Measurements from ENCODE around the gene MGAT3.

MGAT3 gene

DNA sequence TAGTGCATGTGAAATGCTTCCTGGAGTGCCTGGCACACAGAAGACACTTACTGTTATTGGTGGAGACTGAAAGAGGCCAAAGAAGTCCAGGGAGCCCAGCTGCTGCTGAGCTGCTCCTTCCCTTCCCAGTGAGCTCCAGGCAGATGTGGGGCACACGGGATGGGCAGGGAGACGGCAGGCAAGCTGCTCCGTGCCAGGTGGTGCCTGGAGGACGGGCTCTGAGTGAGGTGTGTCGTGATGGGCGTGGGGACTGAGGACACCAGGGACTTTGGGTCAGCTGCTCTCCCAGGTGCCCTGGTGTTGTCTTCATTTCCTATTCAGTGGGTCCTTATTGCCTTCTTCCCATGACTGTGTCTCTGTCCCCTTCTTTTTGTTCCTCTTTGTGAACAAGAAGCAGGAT is 37.7 kb upstream of the MGAT3 start:
- no peak for TF ChIP-seq JUND (IDR thresholded peaks at IDR 0.05; ENCODE audit: low read depth)
- DNase-seq (ENCODE audit: low read depth in 1 of 2, low spot score in 1 of 2), result no peak
- in situ Hi-C loops (cut with HindIII; ENCODE audit: low pct_unique_long_range_greater_than_20kb, low sequenced_read_pairs), result no loop called here

DNA sequence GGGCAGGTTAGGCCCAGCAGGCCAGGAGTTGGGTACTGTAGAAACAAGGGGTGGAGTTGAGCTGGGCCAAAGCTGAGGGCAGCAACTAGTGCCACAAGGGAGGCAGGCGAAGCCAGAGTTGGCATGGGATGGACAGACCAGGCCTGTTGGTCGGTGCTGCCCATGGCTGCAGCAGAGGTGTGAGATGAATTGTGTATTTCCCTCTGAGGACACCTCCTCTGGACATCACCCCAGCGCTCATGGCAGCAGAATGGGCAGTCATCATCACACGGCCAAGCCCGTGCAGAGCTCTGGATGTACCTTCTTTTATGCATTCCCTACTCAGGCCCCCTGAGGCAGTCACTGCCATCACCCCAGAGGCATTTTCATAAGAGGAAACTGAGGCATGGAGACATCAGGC is 36.9 kb upstream of the MGAT3 start:
- in situ Hi-C loops (cut with HindIII; ENCODE audit: low pct_unique_long_range_greater_than_20kb, low sequenced_read_pairs), result no loop called here
- TF ChIP-seq JUND (IDR thresholded peaks at IDR 0.05; ENCODE audit: low read depth), result no peak
- no peak for DNase-seq (ENCODE audit: low read depth in 1 of 2, low spot score in 1 of 2)

DNA sequence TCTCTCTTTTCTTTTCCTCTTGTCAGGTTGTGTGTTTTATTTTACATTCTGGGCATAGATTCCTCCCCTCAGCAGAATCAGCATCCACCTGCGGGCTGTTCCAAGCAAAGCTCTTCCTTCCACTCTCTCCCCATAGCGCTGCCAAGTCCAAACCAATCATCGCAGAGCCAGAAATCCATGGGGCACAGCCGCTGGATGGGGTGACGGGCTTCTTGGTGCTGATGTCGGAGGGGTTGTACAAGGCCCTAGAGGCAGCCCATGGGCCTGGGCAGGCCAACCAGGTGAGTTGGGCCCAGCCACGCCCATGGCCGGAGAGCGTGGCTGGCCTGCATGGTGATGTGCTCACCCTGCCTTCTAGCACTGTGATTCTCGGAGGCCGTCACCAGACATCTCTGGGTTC is 35.1 kb upstream of the MGAT3 start:
- no peak for DNase-seq (ENCODE audit: low read depth in 1 of 2, low spot score in 1 of 2)
- in situ Hi-C loops (cut with HindIII; ENCODE audit: low pct_unique_long_range_greater_than_20kb, low sequenced_read_pairs), result no loop called here
- no peak for TF ChIP-seq JUND (IDR thresholded peaks at IDR 0.05; ENCODE audit: low read depth)

DNA sequence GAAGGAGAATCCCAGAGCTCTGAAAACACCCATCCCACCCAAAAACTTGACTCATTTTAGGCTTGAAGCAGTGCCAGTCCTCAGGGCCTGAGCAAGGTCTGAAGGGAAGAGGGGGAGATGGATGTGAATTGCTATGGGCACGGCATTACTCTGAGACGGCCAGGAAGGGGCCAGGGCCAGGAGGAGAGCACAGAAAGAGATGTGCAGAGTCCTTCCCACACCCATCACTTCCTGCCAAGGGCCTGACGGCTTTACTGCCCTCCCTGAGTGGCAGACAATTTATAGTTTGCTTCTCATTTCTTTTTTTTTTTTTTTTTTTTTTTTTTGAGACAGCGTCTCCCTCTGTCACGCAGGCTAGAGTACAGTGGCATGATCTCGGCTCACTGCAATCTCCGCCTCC is 34.7 kb upstream of the MGAT3 start:
- in situ Hi-C loops (cut with HindIII; ENCODE audit: low pct_unique_long_range_greater_than_20kb, low sequenced_read_pairs), result no loop called here
- DNase-seq (ENCODE audit: low read depth in 1 of 2, low spot score in 1 of 2), result no peak

DNA sequence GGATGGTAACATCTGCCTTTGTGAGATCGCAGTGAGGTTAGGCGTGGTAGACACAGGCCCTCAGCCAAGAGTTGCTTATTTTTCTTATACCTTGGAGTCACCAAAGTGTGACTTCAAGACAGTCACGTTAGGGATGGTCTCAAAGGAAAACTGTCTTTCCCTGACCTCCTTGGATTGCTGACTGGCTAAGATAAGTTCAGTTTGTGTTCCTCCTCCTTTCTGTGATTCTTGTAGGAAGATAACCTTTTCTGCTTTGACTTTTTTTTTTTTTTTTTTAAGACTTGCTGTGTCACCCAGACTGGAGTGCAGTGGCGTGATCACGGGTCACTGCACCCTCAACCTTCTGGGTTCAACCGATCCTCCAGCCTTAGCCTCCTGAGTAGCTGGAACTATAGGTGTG is 34.1 kb upstream of the MGAT3 start:
- DNase-seq (ENCODE audit: low read depth in 1 of 2, low spot score in 1 of 2), result no peak
- in situ Hi-C loops (cut with HindIII; ENCODE audit: low pct_unique_long_range_greater_than_20kb, low sequenced_read_pairs), result no loop called here
- TF ChIP-seq JUND (IDR thresholded peaks at IDR 0.05; ENCODE audit: low read depth), result no peak

More for the DNA sequence above, 34.7 kb upstream of the MGAT3 start:
- TF ChIP-seq JUND (IDR thresholded peaks at IDR 0.05; ENCODE audit: low read depth), result no peak

DNA sequence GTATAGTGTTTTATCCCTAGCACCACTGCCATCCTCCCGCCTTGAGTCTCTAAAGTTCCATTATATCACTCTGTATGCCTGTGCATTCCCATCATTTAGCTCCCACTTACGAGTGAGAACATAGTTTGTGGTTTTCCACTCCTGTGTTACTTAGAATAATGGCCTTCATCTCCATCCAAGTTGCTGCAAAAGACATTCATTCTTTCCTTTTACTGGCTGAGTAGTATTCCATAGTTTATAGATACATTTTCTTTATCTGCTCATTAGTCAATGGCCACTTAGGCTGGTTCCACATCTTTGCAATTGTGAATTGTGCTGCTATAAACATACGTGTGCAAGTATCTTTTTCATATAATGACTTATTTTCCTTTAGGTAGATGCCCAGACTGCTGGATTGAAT is 32.8 kb upstream of the MGAT3 start:
- no peak for DNase-seq (ENCODE audit: low read depth in 1 of 2, low spot score in 1 of 2)
- no peak for TF ChIP-seq JUND (IDR thresholded peaks at IDR 0.05; ENCODE audit: low read depth)
- in situ Hi-C loops (cut with HindIII; ENCODE audit: low pct_unique_long_range_greater_than_20kb, low sequenced_read_pairs), result no loop called here

DNA sequence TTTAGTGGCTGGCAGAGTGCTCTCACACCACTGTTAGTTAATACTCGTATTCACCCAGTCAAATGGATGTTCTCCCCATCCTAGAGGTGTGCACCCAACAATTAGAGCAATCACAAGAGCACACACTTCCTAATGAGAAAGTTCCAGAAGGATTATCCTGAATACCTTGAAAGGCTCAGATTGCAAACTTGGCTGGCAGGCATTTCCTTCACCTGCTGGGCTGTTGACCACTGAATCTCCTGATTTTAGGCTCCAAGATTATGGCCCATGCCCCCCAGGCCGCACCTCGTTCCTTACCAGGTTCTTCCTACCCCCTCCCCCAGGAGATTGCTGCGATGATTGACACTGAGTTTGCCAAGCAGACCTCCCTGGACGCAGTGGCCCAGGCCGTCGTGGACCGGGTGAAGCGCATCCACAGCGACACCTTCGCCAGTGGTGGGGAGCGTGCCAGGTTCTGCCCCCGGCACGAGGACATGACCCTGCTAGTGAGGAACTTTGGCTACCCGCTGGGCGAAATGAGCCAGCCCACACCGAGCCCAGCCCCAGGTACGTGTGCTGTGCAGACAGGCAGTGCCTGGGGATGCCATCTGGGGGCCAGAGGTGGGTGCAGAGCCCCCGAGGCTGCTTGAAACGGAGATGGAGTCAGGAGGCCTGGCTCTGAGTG is 30.3 kb upstream of the MGAT3 start:
- no peak for DNase-seq (ENCODE audit: low read depth in 1 of 2, low spot score in 1 of 2)
- no peak for TF ChIP-seq JUND (IDR thresholded peaks at IDR 0.05; ENCODE audit: low read depth)
- in situ Hi-C loops (cut with HindIII; ENCODE audit: low pct_unique_long_range_greater_than_20kb, low sequenced_read_pairs), result no loop called here

DNA sequence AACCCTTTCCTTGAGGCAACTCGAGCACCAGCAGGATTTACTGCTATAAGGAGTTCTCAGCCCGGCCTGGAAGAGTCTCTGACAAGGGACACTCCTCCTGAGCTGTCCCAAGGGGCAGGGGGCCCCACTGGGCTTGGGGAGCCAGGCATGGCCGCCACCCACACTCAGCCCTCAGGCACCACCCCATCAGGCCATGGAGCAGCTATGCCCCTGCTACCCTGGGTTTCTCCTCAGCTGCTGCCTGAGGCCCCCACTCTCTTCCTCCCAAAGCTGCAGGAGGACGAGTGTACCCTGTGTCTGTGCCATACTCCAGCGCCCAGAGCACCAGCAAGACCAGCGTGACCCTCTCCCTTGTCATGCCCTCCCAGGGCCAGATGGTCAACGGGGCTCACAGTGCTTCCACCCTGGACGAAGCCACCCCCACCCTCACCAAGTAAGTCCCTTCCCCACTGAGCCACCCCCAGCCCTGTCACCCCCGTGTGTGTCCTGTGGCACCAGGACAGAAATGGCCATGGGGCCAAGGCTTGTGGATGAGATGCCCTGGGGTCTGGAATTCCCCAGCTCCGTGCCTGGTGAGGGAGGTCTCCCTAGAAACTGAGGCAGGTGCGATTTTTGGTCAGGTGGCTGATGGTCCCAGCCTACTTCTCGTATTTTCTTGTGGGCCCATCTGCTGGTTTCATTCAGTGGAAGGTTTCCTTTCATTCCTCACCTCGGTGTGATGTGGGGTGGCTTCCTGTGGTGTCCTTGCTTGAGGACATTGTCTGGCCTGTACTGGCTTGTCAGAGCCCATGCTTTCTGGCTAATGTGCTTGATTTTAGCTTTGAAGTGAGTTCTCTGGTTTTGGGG is 28.8 kb upstream of the MGAT3 start:
- in situ Hi-C loops (cut with HindIII; ENCODE audit: low pct_unique_long_range_greater_than_20kb, low sequenced_read_pairs), result no loop called here
- TF ChIP-seq JUND (IDR thresholded peaks at IDR 0.05; ENCODE audit: low read depth), result no peak
- no peak for DNase-seq (ENCODE audit: low read depth in 1 of 2, low spot score in 1 of 2)

DNA sequence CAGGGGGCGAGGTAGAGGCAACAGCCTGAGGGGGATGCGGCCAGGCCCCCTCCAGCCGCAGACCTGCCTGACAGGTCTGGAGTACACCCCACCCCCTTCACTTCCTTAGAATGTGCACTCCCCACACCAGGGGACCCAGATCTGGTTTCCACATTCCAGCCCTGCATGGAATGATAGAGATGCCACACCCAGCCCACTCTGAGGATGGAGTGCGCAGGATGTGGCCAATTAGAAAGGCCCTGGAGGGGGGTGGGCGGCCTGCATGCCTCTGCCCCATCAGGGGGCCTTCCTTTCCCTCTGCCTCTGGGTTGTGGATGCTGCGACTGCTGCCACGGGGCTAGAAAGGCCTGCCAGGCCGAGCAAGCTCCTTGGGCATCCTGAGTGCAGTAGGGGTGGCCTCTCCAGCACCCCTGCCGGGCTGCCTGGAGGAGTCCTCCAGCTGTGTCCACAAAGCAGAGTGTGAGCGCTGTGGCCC is 28.2 kb upstream of the MGAT3 start:
- no peak for DNase-seq (ENCODE audit: low read depth in 1 of 2, low spot score in 1 of 2)
- no peak for TF ChIP-seq JUND (IDR thresholded peaks at IDR 0.05; ENCODE audit: low read depth)
- in situ Hi-C loops (cut with HindIII; ENCODE audit: low pct_unique_long_range_greater_than_20kb, low sequenced_read_pairs), result no loop called here

DNA sequence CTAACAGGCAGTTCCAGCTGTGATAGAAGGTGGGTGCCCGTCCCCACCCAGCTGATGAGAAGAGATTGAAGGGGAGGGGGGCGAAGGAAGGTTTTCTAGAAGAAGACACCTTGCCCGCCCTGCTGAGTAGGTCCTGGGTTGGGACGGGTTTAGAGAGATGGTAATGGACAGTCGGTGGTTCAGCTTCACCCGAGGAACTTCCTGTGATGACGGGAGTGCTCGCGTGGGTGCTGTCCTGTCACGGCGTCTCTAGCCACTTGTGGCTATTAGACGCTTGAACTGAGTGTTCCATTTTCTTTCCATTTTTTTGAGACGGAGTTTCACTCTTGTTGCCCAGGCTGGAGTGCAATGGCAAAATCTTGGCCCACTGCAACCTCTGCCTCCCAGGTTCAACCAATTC is 27.6 kb upstream of the MGAT3 start:
- in situ Hi-C loops (cut with HindIII; ENCODE audit: low pct_unique_long_range_greater_than_20kb, low sequenced_read_pairs), result no loop called here
- DNase-seq (ENCODE audit: low read depth in 1 of 2, low spot score in 1 of 2), result no peak
- TF ChIP-seq JUND (IDR thresholded peaks at IDR 0.05; ENCODE audit: low read depth), result no peak

DNA sequence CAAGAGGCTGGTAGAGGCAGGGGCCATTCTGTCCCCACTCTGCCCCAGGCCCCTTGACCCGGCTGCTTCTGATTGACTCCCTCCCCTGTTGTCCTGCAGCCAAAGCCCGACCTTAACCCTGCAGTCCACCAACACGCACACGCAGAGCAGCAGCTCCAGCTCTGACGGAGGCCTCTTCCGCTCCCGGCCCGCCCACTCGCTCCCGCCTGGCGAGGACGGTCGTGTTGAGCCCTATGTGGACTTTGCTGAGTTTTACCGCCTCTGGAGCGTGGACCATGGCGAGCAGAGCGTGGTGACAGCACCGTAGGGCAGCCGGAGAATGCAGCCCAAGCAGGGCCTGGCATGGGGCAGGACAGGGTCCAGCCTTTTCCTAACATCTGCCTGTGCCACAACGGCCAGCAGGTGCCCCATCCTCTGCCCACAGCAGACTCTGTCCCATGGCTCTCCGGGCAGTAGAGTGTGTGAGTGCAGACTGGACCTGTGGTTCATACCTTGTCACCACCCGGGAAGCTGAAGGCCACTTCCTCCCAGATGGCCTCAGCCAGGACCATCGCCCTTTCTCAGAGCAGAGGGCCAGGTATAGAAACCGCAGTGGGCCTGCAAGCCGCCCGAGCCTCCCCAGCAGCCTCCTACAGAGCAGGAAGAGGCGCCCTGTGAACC is 26.8 kb upstream of the MGAT3 start:
- DNase-seq (ENCODE audit: low read depth in 1 of 2, low spot score in 1 of 2), result no peak
- in situ Hi-C loops (cut with HindIII; ENCODE audit: low pct_unique_long_range_greater_than_20kb, low sequenced_read_pairs), result no loop called here
- no peak for TF ChIP-seq JUND (IDR thresholded peaks at IDR 0.05; ENCODE audit: low read depth)

DNA sequence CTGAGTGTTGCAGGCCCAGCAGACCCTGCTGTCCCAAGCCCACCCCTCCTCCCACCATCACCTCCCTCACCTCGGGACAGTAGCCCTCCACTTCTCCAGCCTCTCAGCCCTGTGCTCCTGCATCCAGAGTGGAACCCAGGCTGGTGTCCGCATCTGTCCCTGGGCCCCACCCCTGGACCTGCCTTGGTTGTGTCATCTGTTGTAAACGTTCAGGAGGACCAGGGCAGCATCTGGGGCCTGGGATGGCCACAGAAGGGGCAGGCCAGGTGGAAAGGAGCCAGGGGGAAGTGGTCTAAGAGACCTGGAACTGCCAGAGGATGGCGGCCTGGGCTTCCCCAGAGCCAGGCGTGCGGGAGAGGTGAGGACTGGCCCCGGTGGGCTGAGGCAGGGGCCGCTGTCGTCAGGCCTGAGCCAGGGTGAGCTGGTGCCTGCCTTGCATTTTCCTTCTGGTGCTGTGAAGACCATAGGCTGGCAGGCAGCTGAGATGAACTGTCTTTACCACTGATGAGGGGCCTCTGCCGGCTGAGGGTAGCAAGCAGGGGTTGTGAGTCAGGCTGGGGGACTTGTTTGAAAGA is 26.1 kb upstream of the MGAT3 start:
- no peak for TF ChIP-seq JUND (IDR thresholded peaks at IDR 0.05; ENCODE audit: low read depth)
- DNase-seq (ENCODE audit: low read depth in 1 of 2, low spot score in 1 of 2), result no peak
- in situ Hi-C loops (cut with HindIII; ENCODE audit: low pct_unique_long_range_greater_than_20kb, low sequenced_read_pairs), result no loop called here

Measured in T47D (cell line).